ENCODE data around the gene MRGPRG. TPM values are rescaled to one million over a fixed set of nuclear protein-coding genes. Genes with fewer than 3 reads are reported as not detected.

MRGPRG gene
- polyA plus RNA-seq, 2 of the 4 experiments (the other 2 are of a cell fraction), result not detected

DNA sequence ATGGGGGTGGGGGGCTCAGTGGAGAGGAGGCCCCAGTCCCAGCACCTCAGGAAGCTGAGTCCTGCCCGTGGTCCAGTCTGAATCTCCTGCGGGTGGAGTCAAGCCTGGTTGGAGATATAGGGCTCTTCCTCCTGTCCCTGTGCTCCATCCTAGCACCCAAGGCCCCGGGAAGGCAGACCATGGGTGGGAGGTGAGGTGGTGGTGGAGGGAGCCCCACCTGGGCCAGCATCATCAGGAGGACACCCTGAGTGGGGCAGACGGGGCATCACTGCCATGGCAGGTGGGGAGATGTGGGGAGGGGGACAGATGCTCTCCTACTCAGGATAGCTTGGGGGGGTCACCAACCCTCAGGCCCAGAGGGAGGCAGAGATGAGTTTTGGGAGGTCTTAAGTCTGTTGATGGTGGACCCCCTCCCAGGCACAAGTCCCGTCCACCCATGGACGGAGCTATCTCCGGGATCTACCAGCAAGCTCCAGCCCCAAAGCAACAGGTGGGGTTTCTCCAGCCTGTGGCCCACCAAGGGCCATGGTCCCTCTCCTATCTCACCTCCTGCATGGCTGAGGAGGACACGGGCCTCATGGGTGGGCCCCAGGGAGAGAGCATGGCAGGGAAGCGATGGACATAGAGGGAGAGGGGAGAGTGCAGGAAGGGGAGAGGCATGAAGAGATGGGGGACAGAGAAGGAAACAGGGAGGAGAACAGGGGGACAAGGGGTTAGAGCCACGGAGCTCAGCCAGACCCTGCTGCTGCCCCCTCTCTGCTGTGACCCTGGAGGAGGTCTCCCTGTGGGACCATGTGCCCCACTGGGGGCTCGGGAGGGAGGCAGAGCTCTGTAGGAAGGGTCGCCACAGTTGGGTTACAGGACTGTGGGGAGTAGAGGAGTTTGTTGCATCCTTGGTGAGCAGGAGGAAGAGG, 12.3 kb upstream of the MRGPRG start:
- H3K9me3 ChIP-seq, result no peaks in the 10 kb centered on the region
- H3K27ac ChIP-seq, result no peak overlapping the region
- no peak for TF ChIP-seq ZFP36 (IDR thresholded peaks at IDR 0.05; ENCODE audit: borderline replicate concordance, partially characterized antibody)
- no peak for TF ChIP-seq POLR2AphosphoS2 (conservative IDR thresholded peaks at IDR 0.05; ENCODE audit: low read length)
- TF ChIP-seq KDM5A (IDR thresholded peaks at IDR 0.05), result no peak
- TF ChIP-seq NPAS2 (CRISPR knock-in tag; IDR thresholded peaks at IDR 0.05; ENCODE audit: borderline replicate concordance), result no peak
- TF ChIP-seq FOXS1 (CRISPR knock-in tag; IDR thresholded peaks at IDR 0.05), result no peak
- TF ChIP-seq CEBPB (IDR thresholded peaks at IDR 0.05), result no peak
- TF ChIP-seq JUNB (IDR thresholded peaks at IDR 0.05), result no peak
- ATAC-seq, result no peak
- ChIA-PET POLR2A (no interaction called here), CTCF (interaction anchor here (0.9 to 1.0 kb wide), 3 partner anchors 14 to 193 kb away, joined by 3 read pairs; no protein-coding TSS in a partner anchor)
- no peak overlapping the region for H3K4me3 ChIP-seq
- no peaks in the 10 kb centered on the region for H3K4me1 ChIP-seq
- 34% methylated on average over 10 of the region's 12 CpGs for WGBS (ENCODE audit: missing lambda C conversion rate)
- no peak for FAIRE-seq
- DNase-seq (ENCODE audit: low read depth in 1 of 2, low spot score in 1 of 2), result no peak
- H3K4me2 ChIP-seq, result no peak overlapping the region

DNA sequence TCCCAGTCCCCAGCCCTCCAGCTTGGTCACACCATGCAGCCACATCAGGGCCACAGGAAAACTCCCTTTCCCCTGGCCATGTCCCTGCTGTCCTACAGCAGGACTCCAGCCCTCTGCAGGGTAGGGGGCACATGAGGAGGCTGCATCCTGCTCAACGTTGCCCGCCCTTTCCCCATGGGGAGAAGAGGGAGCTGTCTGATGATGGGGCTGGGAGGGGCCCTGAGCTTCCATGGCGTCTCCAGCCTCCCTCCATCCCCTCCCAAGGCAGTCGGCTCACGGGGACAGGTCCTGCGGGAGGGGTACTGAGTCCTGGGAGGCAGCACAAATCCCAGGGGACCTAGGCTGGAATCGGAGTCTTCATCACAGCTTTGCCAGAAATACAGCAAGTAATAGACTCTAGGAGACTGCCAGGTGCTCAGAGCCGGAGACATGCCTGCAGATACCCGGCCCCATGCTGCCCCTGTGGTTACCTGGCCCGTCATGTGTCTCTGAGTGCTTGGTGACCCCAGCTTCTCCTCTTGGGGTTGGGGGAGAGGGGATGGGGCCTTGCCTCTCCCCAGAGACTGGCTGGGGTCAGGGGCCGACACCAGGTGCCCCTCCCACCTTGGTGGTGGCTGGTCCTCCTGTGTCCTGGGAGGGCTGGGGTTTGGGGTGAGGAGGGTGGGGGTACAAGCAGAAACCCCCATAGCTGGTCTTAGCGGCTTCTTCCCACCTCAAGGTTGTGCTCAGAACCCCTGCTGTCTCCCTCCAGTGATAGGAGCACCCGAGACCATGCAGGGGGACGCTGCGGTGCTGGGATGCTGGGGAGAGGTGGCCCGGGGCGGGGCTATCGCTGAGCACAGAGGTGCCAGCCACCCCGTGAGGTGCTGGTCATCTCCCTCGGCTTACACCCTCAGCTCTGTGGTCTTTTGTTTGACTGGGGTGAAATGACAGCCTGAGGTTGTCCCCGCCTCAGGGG, 11.3 kb upstream of the MRGPRG start:
- Histone ChIP-seq H3K9me3 (no peaks in the 10 kb centered on the region), H3K4me2 (no peak overlapping the region), H3K4me1 (no peaks in the 10 kb centered on the region), H3K27ac (no peak overlapping the region), H3K4me3 (no peak overlapping the region)
- no peak for DNase-seq (ENCODE audit: low read depth in 1 of 2, low spot score in 1 of 2)
- ChIA-PET POLR2A (no interaction called here), CTCF (interaction anchor here (0.8 to 1.0 kb wide), 4 partner anchors 13 to 338 kb away, joined by 3 read pairs; no protein-coding TSS in a partner anchor)
- no peak for FAIRE-seq
- TF ChIP-seq PHF8 (IDR thresholded peaks at IDR 0.05; ENCODE audit: borderline replicate concordance, low read depth) (no peak), HOXB5 (CRISPR knock-in tag; IDR thresholded peaks at IDR 0.05) (no peak), JUNB (IDR thresholded peaks at IDR 0.05) (no peak), NR3C1 (IDR thresholded peaks at IDR 0.05) (no peak), MAX (IDR thresholded peaks at IDR 0.05) (no peak), KDM1A (IDR thresholded peaks at IDR 0.05; ENCODE audit: low read depth) (no peak), TFCP2L1 (CRISPR knock-in tag; IDR thresholded peaks at IDR 0.05) (no peak), EP300 (IDR thresholded peaks at IDR 0.05) (no peak), ELK1 (IDR thresholded peaks at IDR 0.05; ENCODE audit: low read depth, low read length) (no peak), RFX5 (IDR thresholded peaks at IDR 0.05) (no peak), POLR2AphosphoS2 (conservative IDR thresholded peaks at IDR 0.05; ENCODE audit: low read length) (no peak), HMGXB4 (CRISPR knock-in tag; IDR thresholded peaks at IDR 0.05; ENCODE audit: borderline replicate concordance) (no peak), E2F6 (IDR thresholded peaks at IDR 0.05; ENCODE audit: borderline replicate concordance, low read depth) (no peak), CTCF (IDR thresholded peaks at IDR 0.05) (no peak), HDAC2 (IDR thresholded peaks at IDR 0.05) (no peak), HEYL (CRISPR knock-in tag; IDR thresholded peaks at IDR 0.05) (no peak), ZSCAN20 (CRISPR knock-in tag; IDR thresholded peaks at IDR 0.05) (no peak), ZFP36 (IDR thresholded peaks at IDR 0.05; ENCODE audit: borderline replicate concordance, partially characterized antibody) (no peak)
- TF ChIP-seq, protein P1, sequence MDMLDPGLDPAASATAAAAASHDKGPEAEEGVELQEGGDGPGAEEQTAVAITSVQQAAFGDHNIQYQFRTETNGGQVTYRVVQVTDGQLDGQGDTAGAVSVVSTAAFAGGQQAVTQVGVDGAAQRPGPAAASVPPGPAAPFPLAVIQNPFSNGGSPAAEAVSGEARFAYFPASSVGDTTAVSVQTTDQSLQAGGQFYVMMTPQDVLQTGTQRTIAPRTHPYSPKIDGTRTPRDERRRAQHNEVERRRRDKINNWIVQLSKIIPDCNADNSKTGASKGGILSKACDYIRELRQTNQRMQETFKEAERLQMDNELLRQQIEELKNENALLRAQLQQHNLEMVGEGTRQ (IDR thresholded peaks at IDR 0.05), result no peak
- TF ChIP-seq, protein P2, sequence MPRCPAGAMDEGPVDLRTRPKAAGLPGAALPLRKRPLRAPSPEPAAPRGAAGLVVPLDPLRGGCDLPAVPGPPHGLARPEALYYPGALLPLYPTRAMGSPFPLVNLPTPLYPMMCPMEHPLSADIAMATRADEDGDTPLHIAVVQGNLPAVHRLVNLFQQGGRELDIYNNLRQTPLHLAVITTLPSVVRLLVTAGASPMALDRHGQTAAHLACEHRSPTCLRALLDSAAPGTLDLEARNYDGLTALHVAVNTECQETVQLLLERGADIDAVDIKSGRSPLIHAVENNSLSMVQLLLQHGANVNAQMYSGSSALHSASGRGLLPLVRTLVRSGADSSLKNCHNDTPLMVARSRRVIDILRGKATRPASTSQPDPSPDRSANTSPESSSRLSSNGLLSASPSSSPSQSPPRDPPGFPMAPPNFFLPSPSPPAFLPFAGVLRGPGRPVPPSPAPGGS (IDR thresholded peaks at IDR 0.05), result no peak
- ATAC-seq, result no peak
- 39% methylated on average over 11 of the region's 21 CpGs for WGBS (ENCODE audit: missing lambda C conversion rate)
